Measurements from ENCODE around the gene MAP4K1. TPM values are rescaled to one million over a fixed set of nuclear protein-coding genes. Genes with fewer than 3 reads are reported as not detected.
"Not testable (repeated sequence)": the region's sequence is repeated elsewhere in the genome, so short reads cannot be mapped to it uniquely, and the experiment has no call there.

Gene MAP4K1
- polyA plus RNA-seq, 1 donor from 2014 or later = 1.0 TPM

DNA sequence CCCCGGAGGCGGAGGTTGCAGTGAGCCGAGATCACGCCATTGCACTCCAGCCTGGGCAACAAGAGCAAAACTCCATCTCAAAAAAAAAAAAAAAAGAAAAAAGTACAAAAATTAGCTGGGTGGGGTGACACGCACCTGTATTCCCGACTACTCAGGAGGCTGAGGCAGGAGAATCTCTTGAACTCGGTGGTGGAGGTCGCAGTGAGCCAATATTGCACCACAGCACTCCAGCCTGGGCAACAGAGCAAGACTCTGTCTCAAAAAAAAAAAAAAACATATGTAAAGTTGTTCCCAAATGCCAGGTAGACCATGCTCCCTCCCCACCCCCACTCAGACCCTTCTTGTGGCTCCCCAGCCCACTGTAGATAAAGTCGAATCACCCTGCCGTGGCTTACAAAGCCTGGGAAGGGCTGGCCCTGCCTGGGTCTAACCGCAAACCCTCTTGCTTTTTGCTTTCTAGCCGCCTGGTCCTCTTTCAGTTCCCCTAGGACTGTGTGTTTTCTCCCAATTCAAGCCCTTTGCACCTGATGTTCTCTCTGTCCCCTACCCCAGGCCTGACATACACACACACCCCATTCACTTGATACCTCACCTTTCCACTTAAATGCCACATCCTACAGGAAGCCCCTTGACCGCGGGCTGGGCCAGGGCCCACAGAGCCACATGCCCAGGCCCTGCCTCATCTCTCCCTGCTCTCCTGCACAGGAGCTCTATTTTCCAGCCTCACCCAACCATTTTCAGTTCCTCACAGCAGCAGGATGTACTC, 34.4 kb downstream of the MAP4K1 start:
- no peaks in the 10 kb centered on the region for H3K79me2 ChIP-seq (replicated peaks; ENCODE audit: insufficient read depth, low read length)
- no peaks in the 10 kb centered on the region for H4K20me1 ChIP-seq (ENCODE audit: insufficient read depth)
- H2AFZ ChIP-seq (ENCODE audit: low read depth, low read length) = no peak overlapping the region
- H3K36me3 ChIP-seq (ENCODE audit: insufficient read depth, low read length) = no peaks in the 10 kb centered on the region
- H3F3A ChIP-seq (ENCODE audit: insufficient read depth, low read length, poor library complexity, severe bottlenecking) = no peaks in the 10 kb centered on the region
- no peak overlapping the region for H3K4me2 ChIP-seq (ENCODE audit: low read length)
- no peaks in the 10 kb centered on the region for H3K9me2 ChIP-seq (ENCODE audit: insufficient read depth, low read length)
- H3K9ac ChIP-seq (ENCODE audit: low read length) = no peak overlapping the region
- H3K4me3 ChIP-seq (ENCODE audit: low read length) = no peak overlapping the region
- H3K27me3 ChIP-seq (ENCODE audit: insufficient read depth, low read depth, low read length) = no peaks in the 10 kb centered on the region
- no peaks in the 10 kb centered on the region for H3K9me3 ChIP-seq (ENCODE audit: low read length)
- no peak overlapping the region for H3K27ac ChIP-seq (ENCODE audit: low read length)
- TF ChIP-seq RAD21 (conservative IDR thresholded peaks at IDR 0.05) = no peak
- no peak for TF ChIP-seq EP300 (conservative IDR thresholded peaks at IDR 0.05; ENCODE audit: poor library complexity, severe bottlenecking)
- no peak for TF ChIP-seq EZH2 (IDR thresholded peaks at IDR 0.05; ENCODE audit: borderline replicate concordance, insufficient read depth, low read length, poor library complexity, severe bottlenecking)
- TF ChIP-seq POLR2AphosphoS5 (IDR thresholded peaks at IDR 0.05) = no peak
- no peak for TF ChIP-seq MXI1 (conservative IDR thresholded peaks at IDR 0.05; ENCODE audit: poor library complexity, severe bottlenecking)
- TF ChIP-seq, protein P1, sequence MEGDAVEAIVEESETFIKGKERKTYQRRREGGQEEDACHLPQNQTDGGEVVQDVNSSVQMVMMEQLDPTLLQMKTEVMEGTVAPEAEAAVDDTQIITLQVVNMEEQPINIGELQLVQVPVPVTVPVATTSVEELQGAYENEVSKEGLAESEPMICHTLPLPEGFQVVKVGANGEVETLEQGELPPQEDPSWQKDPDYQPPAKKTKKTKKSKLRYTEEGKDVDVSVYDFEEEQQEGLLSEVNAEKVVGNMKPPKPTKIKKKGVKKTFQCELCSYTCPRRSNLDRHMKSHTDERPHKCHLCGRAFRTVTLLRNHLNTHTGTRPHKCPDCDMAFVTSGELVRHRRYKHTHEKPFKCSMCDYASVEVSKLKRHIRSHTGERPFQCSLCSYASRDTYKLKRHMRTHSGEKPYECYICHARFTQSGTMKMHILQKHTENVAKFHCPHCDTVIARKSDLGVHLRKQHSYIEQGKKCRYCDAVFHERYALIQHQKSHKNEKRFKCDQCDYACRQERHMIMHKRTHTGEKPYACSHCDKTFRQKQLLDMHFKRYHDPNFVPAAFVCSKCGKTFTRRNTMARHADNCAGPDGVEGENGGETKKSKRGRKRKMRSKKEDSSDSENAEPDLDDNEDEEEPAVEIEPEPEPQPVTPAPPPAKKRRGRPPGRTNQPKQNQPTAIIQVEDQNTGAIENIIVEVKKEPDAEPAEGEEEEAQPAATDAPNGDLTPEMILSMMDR (IDR thresholded peaks at IDR 0.05; ENCODE audit: poor library complexity, severe bottlenecking) = no peak
- TF ChIP-seq SMC3 (conservative IDR thresholded peaks at IDR 0.05; ENCODE audit: poor library complexity) = no peak
- TF ChIP-seq TAF1 (IDR thresholded peaks at IDR 0.05; ENCODE audit: low read depth) = no peak

DNA sequence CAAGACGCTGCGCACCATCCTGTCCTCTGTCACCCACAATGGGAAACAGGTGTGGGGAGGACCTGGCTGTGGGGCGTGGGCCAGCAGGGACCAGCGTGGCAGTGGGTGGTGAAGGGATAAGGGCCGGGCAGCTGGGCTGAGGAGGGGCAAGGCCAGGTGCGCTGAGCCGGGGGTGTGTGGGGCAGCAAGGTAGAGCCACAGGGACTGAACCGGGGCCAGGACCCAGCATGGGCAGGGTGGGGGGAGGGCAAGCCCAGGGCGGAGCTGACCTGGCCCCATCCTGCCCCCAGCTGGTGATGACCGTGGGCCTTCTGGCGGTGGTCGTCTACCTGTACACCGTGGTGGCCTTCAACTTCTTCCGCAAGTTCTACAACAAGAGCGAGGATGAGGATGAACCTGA, 37.7 kb downstream of the MAP4K1 start:
- no peak overlapping the region for H2AFZ ChIP-seq (ENCODE audit: low read depth, low read length)
- no peaks in the 10 kb centered on the region for H3K9me2 ChIP-seq (ENCODE audit: insufficient read depth, low read length)
- H3K79me2 ChIP-seq (replicated peaks; ENCODE audit: insufficient read depth, low read length) = no peaks in the 10 kb centered on the region
- H3K36me3 ChIP-seq (ENCODE audit: insufficient read depth, low read length) = no peaks in the 10 kb centered on the region
- H4K20me1 ChIP-seq (ENCODE audit: insufficient read depth) = no peaks in the 10 kb centered on the region
- no peak overlapping the region for H3K4me2 ChIP-seq (ENCODE audit: low read length)
- no peaks in the 10 kb centered on the region for H3K9me3 ChIP-seq (ENCODE audit: low read length)
- no peak overlapping the region for H3K9ac ChIP-seq (ENCODE audit: low read length)
- TF ChIP-seq TAF1 (IDR thresholded peaks at IDR 0.05; ENCODE audit: low read depth) = no peak
- no peak overlapping the region for H3K27ac ChIP-seq (ENCODE audit: low read length)
- no peaks in the 10 kb centered on the region for H3F3A ChIP-seq (ENCODE audit: insufficient read depth, low read length, poor library complexity, severe bottlenecking)
- H3K27me3 ChIP-seq (ENCODE audit: insufficient read depth, low read depth, low read length) = no peaks in the 10 kb centered on the region
- no peak overlapping the region for H3K4me3 ChIP-seq (ENCODE audit: low read length)

DNA sequence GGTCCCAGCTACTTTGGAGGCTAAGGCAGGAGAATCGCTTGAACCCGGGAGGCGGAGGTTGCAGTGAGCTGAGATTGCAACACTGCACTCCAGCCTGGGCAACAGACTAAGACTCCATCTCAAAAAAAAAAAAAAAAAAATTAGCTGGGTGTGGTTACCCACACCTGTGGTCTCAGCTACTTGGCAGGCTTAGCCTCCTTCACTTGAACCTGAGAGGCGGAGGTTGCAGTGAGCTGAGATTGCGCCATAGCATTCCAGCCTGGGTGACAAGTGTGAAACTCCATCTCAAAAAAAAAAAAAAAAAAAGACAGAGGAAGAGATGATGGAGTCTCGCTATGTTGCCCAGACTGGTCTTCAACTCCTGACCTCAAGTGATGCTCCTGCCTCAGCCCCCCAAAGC, 38.4 kb downstream of the MAP4K1 start:
- H3K27ac ChIP-seq (ENCODE audit: low read length); H3K9me2 ChIP-seq (ENCODE audit: insufficient read depth, low read length); H3K4me2 ChIP-seq (ENCODE audit: low read length); H3K4me3 ChIP-seq (ENCODE audit: low read length); H3K79me2 ChIP-seq (replicated peaks; ENCODE audit: insufficient read depth, low read length); H3F3A ChIP-seq (ENCODE audit: insufficient read depth, low read length, poor library complexity, severe bottlenecking); H3K9ac ChIP-seq (ENCODE audit: low read length); H2AFZ ChIP-seq (ENCODE audit: low read depth, low read length); H3K9me3 ChIP-seq (ENCODE audit: low read length); H3K27me3 ChIP-seq (ENCODE audit: insufficient read depth, low read depth, low read length); H4K20me1 ChIP-seq (ENCODE audit: insufficient read depth); H3K36me3 ChIP-seq (ENCODE audit: insufficient read depth, low read length): not testable (repeated sequence)
